Immature natural killer cell (primary cell): ENCODE data around the gene APBA1. TPM values are rescaled to one million over a fixed set of nuclear protein-coding genes. Genes with fewer than 3 reads are reported as not detected.

Source experiments
- DNase-seq, 3 donors: peaks; one replicate each; pipeline ENCODE4 v3.0.0; 2022; ENCODE audit warnings: mixed read lengths in 1 of 3
- H3K27ac Mint-ChIP-seq, 6 donors: one replicate each; pipeline ENCODE4 v1.8.0; 2020; ENCODE audit warnings: mixed read lengths in 6 of 6, mild to moderate bottlenecking in 5 of 6, inconsistent platforms in 4 of 6, moderate library complexity in 3 of 6
- H3K27me3 Mint-ChIP-seq, 3 donors: one replicate each; pipeline ENCODE4 v1.8.0; 2020 to 2021; ENCODE audit warnings: low read depth in 3 of 3, mild to moderate bottlenecking in 3 of 3, mixed read lengths in 3 of 3, moderate library complexity in 3 of 3, inconsistent platforms in 1 of 3
- H3K36me3 Mint-ChIP-seq, 3 donors: one replicate each; pipeline ENCODE4 v1.8.0; 2020; ENCODE audit warnings: mixed read lengths in 3 of 3, inconsistent platforms in 2 of 3, mild to moderate bottlenecking in 2 of 3
- H3K4me1 Mint-ChIP-seq, 2 donors: one replicate each; pipeline ENCODE4 v1.8.0; 2020; ENCODE audit warnings: inconsistent platforms in 2 of 2, mild to moderate bottlenecking in 2 of 2, mixed read lengths in 2 of 2, moderate library complexity in 1 of 2
- H3K4me3 Mint-ChIP-seq, 5 donors: one replicate each; pipeline ENCODE4 v1.8.0; 2020; ENCODE audit warnings: mild to moderate bottlenecking in 5 of 5, mixed read lengths in 5 of 5, inconsistent platforms in 3 of 5, moderate library complexity in 3 of 5
- H3K9me3 Mint-ChIP-seq, 6 donors: one replicate each; pipeline ENCODE4 v1.8.0; 2020; ENCODE audit warnings: mild to moderate bottlenecking in 6 of 6, mixed read lengths in 6 of 6, inconsistent platforms in 4 of 6, moderate library complexity in 3 of 6
- polyA plus RNA-seq, 3 donors: library from polyadenylated mRNA; unstranded; fragments of 300-500 nt; fragmentation: Illumina TruSeq; gene quantifications; one replicate each; pipeline ENCODE4 v1.2.3, GENCODE V29; 2021

APBA1 gene
- polyA plus RNA-seq, 3 donors from 2014 or later: not detected

DNA sequence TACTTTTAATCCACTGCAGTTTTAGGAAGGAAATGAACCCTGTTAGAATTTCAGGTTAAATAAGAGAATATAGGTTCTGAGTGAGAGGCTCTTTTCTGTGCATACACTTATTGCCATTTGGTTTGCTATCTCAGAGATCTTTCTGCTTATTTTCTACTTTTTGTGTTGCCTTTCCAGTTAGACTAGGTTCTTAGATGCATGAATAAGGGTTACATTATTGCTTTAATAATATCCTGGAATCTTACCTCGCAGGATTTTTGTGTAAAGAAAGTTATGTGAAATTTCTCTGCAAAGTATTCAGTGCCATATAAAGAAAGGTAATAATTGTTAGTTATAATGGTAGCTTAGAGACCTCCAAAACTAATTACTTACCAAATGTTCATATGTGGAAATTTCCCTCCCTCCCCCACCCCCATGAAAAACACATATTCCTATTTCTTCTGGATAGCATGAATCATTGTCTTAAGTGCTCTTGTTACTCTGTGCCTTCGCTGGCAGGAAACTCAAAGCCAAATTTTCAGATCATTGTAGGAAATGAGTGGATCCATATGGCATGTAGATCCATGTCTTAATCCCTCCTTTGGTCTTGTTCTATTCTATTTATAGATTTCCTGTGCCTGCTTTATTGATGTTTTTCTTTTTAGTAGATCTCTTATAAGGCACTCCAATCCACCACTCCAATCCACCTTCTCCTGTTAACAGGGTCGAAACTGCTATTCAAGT is 2.7 kb upstream of the APBA1 start:
- peaks cover 19 to 24% of the 10 kb centered on the region in 2 donors for H3K4me1 Mint-ChIP-seq
- H3K4me3 Mint-ChIP-seq: peak overlapping the region in 4 of 5 donors; percentile 14 to 61 (median 18)
- no peaks in the 10 kb centered on the region for H3K9me3 Mint-ChIP-seq
- H3K27me3 Mint-ChIP-seq: peaks cover 0 to 13% (median 8%) of the 10 kb centered on the region in 3 donors
- no peak for DNase-seq
- H3K27ac Mint-ChIP-seq: peak overlapping the region in 1 of 6 donors; percentile 28
- no peaks in the 10 kb centered on the region for H3K36me3 Mint-ChIP-seq

DNA sequence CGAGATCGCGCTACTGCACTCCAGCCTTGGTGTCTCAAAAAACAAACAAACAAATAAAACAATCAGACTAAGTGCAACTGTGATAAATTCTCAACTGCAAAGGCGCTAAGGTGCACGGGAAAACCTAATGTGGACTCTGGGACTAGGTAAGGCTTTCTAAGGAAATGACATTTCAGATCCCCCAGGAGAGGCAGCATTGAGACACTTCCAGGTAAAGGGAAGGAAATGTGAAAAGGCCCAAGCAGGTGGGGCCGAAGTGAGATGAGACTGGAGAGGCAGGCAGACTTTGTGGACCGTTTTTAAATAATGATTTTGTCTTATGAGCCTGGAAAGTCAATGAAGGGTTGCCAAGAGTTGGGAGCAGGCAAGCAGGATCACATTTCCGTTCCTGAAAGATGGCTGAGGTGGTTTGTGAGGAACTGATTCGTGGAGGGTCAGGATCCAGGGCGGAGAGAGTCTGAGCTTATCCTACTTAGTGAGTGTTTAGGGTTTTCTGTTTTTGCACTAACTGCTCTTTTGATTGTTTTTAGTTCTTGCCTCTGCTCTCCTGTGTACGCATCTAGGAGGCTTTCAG is 2.0 kb upstream of the APBA1 start:
- H3K27me3 Mint-ChIP-seq: peaks cover 0 to 10% (median 8%) of the 10 kb centered on the region in 3 donors
- H3K4me1 Mint-ChIP-seq: peaks cover 19 to 24% of the 10 kb centered on the region in 2 donors
- no peaks in the 10 kb centered on the region for H3K9me3 Mint-ChIP-seq
- H3K27ac Mint-ChIP-seq: peak overlapping the region in 1 of 6 donors; percentile 28
- H3K4me3 Mint-ChIP-seq: peak overlapping the region; percentile 14 to 65 (median 19)
- DNase-seq: no peak
- no peaks in the 10 kb centered on the region for H3K36me3 Mint-ChIP-seq

DNA sequence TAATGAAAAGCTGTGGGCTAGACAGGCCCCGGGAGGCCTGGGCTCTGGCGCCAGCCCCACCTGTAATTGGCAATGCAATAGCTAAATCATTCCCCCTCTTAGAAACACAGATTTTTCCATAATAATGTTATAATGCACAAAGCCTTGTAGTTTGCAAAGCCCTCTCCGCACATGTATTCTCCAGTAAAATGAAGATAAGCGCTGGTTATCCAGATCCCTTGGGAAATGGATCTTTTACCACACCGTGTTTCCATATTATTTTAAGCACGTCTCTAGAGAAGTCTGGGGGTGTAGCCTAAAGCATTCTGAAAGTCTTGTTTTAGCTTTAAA is 1.1 kb upstream of the APBA1 start:
- Mint-ChIP-seq H3K9me3 (no peaks in the 10 kb centered on the region), H3K36me3 (no peaks in the 10 kb centered on the region), H3K4me1 (peaks cover 19 to 24% of the 10 kb centered on the region in 2 donors), H3K27me3 (peaks cover 0 to 10% (median 8%) of the 10 kb centered on the region in 3 donors), H3K27ac (peak overlapping the region in 1 of 6 donors; percentile 69), H3K4me3 (peak overlapping the region; percentile 78 to 87 (median 79))
- no peak for DNase-seq

DNA sequence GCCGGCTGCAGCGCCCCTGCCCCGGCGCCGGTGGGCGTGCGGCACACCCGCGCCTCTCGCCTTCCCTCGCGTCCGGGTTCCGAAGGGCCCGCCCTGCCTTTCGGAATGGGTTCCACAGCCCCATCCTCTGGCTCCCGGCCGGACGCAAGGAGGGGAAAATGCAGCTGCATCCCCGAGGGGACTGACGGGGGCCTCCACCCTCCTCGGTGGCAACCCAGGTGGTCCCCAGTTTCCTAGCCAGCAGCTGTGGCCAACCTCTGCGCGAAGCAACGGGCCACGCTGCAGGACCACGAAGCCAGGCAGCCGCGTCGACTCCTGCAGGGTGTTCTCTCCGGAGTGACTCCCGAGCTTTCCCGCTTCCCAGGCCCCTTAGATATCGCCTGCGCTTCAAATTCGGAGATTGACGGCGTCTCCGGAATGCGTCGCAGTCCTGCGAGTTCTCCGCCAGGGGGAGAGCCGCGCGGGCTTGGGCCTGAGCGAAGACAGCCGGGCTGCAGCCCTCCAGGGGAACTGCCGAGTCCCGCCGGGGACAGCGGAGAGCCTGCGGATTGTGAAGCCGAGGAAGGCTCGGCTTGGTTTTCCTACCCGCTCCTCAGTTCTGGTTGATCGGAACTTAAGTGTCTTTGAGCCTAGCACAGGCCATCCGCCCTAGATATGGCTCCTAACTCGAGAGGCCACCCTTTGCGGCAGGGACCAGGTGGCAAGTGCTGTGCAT is 582 bp upstream of the APBA1 start:
- peak; percentile 46 to 58 (median 49) for DNase-seq
- H3K4me3 Mint-ChIP-seq: peak overlapping the region; percentile 78 to 87 (median 79)
- peak overlapping the region in 1 of 6 donors; percentile 69 for H3K27ac Mint-ChIP-seq
- H3K27me3 Mint-ChIP-seq: peaks cover 0 to 10% (median 8%) of the 10 kb centered on the region in 3 donors
- H3K36me3 Mint-ChIP-seq: no peaks in the 10 kb centered on the region
- H3K4me1 Mint-ChIP-seq: peaks cover 19 to 24% of the 10 kb centered on the region in 2 donors
- H3K9me3 Mint-ChIP-seq: no peaks in the 10 kb centered on the region

DNA sequence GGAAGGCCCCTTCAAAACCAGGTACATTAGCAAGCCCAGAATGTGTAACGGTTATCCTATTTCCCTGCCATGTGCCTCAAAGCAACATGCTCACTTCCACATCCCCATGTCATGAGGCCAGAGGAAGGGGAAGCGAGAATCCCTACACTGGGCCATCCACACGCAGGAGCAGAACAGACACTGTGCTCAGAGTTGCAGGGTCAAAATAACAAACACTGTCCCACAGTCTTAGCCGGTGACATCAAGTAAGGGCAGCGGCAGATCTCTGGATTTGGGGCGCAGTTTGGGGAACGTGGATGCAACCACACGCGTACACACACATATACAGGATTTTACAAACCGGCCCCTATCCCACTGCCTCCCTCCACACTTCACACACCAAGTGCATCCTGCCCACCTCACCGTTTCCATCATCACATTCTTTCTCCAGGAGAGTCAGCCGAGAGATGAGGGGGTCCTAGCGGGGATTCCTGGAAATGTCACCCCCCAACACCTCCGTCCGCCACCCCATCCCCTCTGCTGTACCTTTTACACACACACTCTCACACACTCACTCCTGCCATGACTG is 776 bp downstream of the APBA1 start:
- H3K27ac Mint-ChIP-seq: peak overlapping the region in 1 of 6 donors; percentile 26
- DNase-seq: peak in 1 of 3 donors; percentile 3
- no peaks in the 10 kb centered on the region for H3K9me3 Mint-ChIP-seq
- H3K4me1 Mint-ChIP-seq: peaks cover 19 to 24% of the 10 kb centered on the region in 2 donors
- peaks cover 0 to 10% (median 4%) of the 10 kb centered on the region in 3 donors for H3K27me3 Mint-ChIP-seq
- peak overlapping the region; percentile 51 to 80 (median 67) for H3K4me3 Mint-ChIP-seq
- H3K36me3 Mint-ChIP-seq: no peaks in the 10 kb centered on the region

DNA sequence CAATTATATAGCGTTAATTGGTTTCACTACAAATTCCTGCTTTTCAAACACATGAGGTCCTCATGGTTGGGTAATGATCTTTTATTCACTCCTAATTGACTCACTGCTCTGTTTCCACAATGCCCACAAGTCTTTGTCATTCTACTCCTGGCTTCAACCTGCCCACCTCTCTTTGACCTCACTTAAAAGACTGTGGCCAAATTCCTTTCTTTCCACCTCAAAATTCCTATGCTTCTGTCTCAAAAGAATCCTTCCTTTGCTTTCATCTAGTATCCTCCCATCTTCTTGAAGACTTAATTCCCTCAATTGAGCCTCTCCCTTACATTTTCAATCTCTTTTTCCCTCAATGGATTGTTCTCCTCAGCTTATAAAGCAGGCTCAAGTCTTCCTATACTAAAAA is 4.9 kb downstream of the APBA1 start:
- Mint-ChIP-seq H3K36me3 (no peaks in the 10 kb centered on the region), H3K4me1 (peaks cover 5 to 7% of the 10 kb centered on the region in 2 donors), H3K27ac (no peak overlapping the region), H3K27me3 (peaks cover 5 to 8% (median 6%) of the 10 kb centered on the region in 3 donors), H3K9me3 (no peaks in the 10 kb centered on the region), H3K4me3 (no peak overlapping the region)
- no peak for DNase-seq

DNA sequence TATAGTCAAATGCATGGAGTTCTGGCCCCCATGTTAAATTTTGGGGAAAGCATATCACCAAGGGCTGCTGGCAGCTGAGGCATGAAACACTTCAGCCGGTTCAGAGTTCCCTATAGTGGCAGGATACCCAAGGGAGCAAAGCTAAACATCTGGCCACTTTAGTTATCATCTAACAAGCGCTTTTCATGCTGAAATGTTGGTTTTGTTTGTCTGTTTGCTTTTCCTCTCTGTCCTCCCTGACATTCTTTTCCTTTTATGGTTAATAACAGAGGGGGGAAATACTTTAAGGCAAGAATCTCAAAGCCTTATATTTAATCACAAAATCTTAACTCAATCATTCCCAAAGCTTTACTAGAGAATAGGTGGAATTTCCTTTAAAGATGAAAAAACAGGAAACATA is 11.9 kb downstream of the APBA1 start:
- H3K27me3 Mint-ChIP-seq: peaks cover 8 to 12% (median 10%) of the 10 kb centered on the region in 3 donors
- H3K9me3 Mint-ChIP-seq: peaks cover 0 to 3% (median 0%) of the 10 kb centered on the region in 6 donors
- DNase-seq: no peak
- no peaks in the 10 kb centered on the region for H3K36me3 Mint-ChIP-seq
- H3K27ac Mint-ChIP-seq: no peak overlapping the region
- no peak overlapping the region for H3K4me3 Mint-ChIP-seq
- no peaks in the 10 kb centered on the region for H3K4me1 Mint-ChIP-seq

DNA sequence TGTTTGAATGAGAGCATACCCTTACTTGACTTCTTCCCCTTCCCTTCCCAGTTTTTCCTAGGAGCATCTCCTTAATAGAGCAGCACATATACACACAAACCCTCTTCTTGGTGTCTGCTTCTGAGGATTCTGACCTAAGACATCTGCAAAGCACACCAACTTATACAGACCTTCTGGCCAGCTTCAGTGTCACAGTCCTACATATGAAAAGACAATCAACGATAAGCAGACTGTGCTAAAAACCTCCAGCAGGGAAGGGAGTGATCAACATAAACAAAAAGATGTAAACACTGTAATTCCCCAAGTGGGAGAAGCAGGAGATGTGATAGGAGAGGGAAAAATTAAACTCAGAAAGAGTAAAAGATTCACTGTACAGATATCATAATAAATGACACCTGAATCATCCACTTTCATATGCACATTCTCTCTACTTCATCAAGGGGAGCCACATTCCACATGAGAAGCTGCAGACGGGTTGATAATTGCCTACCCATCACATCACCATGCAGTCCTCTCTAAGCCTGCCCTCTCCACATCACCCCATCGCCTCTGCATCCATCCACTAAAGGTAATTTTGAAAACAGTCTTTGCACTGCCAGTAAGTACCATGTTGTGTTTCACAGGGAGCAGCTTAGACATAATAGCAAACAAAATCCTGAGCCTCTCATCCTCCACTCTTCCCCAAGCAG is 13.0 kb downstream of the APBA1 start:
- Mint-ChIP-seq H3K9me3 (peaks cover 0 to 3% (median 0%) of the 10 kb centered on the region in 6 donors), H3K4me1 (no peaks in the 10 kb centered on the region), H3K4me3 (no peak overlapping the region), H3K36me3 (no peaks in the 10 kb centered on the region), H3K27me3 (peaks cover 3 to 12% (median 10%) of the 10 kb centered on the region in 3 donors), H3K27ac (no peak overlapping the region)
- no peak for DNase-seq

DNA sequence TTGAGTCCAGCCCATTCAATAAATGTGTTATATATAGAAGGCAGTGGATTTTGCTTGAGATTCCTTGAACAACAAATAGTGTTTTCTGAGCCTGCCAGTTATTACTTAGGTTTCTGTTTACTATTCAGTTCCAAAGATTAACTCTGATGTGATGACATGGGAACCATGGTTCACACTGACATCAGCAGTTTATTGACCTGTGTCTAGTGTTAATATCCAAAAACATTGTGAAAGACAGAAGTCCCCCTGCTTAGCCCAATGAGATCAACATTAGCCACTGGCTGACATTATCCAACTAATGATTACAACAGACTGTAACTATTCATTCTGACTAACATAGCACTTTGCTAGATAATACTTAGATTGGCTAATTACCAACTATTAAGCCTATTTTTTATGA is 14.9 kb downstream of the APBA1 start:
- Mint-ChIP-seq H3K4me3 (no peak overlapping the region), H3K36me3 (no peaks in the 10 kb centered on the region), H3K27ac (no peak overlapping the region), H3K4me1 (no peaks in the 10 kb centered on the region), H3K27me3 (peaks cover 3 to 10% (median 8%) of the 10 kb centered on the region in 3 donors), H3K9me3 (peaks cover 0 to 3% (median 0%) of the 10 kb centered on the region in 6 donors)
- no peak for DNase-seq

DNA sequence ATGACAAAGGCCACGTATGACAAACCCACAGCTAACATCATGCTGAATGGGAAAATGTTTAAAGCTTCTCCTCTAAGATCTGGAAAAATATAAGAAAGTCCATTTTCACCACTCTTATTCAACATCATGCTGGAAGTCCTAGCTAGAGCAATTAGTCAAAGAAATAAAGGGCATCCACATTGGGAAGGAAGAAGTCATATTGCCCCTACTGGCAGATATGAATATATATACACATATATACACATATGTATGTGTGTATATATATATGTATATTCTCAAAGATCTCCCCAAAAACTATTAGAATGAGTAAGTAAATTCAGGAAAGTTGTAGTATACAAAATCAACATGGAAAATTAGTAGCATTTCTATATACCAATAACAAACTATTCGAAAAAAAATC is 17.1 kb downstream of the APBA1 start:
- Mint-ChIP-seq H3K9me3 (no peaks in the 10 kb centered on the region), H3K4me1 (no peaks in the 10 kb centered on the region), H3K27ac (no peak overlapping the region)

DNA sequence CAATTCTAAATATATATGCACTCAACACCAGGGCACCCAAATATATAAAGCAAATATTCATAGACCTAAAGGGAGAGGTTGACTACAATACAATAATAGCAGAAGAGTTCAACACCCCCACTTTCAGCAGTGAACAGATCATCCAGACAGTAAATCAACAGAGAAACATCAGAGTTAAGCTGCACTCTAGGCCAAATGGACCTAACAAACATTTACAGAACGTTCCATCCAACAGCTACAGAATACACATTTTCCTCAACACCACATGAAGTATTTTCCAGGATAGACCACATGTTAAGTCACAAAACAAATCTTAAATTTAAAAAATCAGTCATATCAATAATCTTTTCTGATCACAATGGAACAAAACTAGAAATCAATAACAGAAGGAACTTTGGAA is 18.9 kb downstream of the APBA1 start:
- Mint-ChIP-seq H3K27me3 (peaks cover 0 to 5% (median 4%) of the 10 kb centered on the region in 3 donors), H3K27ac (no peak overlapping the region), H3K9me3 (peaks cover 0 to 5% (median 0%) of the 10 kb centered on the region in 6 donors), H3K36me3 (no peaks in the 10 kb centered on the region), H3K4me1 (no peaks in the 10 kb centered on the region), H3K4me3 (no peak overlapping the region)
- no peak for DNase-seq

More for the DNA sequence above, 17.1 kb downstream of the APBA1 start:
- DNase-seq: no peak
- H3K4me3 Mint-ChIP-seq: no peak overlapping the region
- H3K27me3 Mint-ChIP-seq: peaks cover 2 to 10% (median 9%) of the 10 kb centered on the region in 3 donors
- no peaks in the 10 kb centered on the region for H3K36me3 Mint-ChIP-seq

DNA sequence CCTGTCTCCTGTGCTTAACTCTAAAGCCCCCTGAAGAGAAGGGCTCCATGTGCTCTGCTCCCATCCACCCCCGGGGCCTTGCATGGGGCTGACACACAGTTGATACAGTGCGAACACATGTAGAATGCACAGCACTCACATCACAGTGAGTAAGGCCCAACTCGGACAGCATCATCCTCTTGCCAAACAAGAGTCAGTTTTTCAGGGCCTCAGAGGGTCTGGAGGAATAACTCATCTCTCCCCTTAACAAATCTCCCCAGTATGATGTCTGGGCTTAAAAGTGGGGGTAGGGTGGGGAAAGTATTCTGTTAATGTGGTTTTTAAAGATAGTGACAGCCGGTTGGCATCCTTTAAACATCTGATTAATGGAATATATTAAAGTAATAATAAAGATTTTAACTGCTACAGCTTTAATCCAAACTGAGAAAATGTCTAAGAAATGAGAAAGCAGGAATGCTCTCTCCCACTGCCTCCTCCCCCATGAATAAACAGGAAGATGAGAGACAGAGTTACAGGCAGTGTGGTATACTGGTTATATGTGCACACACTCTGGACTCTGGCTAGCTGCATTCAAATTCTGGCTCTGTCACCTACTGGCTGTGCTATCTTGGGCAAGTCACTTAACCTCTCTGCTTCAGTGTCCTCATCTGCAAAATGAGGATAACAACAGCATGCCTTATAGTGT is 22.5 kb downstream of the APBA1 start:
- no peak for DNase-seq
- no peak overlapping the region for H3K4me3 Mint-ChIP-seq
- H3K27ac Mint-ChIP-seq: no peak overlapping the region
- H3K36me3 Mint-ChIP-seq: no peaks in the 10 kb centered on the region
- no peaks in the 10 kb centered on the region for H3K4me1 Mint-ChIP-seq
- peaks cover 0 to 5% (median 2%) of the 10 kb centered on the region in 3 donors for H3K27me3 Mint-ChIP-seq
- H3K9me3 Mint-ChIP-seq: peaks cover 0 to 5% (median 0%) of the 10 kb centered on the region in 6 donors

DNA sequence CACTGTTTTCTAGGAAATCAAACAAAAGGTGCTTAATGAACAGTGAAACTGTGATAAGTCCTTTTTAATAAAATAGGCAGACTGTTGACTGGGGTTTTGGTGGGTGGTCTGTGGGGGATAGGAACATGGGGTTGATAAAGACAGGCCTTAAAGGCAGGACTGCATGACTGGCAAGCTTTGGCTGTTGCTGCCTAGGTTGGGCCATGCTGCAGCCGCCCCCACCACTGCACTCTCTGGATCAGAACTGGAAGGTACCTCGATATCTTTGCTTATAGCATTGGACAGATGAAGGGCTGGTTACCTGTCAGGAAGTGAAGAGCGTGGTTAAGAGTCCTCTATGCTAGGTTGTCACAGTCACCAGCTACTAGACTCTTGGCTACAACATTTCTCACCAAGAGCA is 24.4 kb downstream of the APBA1 start:
- no peak overlapping the region for H3K4me3 Mint-ChIP-seq
- DNase-seq: no peak
- no peaks in the 10 kb centered on the region for H3K4me1 Mint-ChIP-seq
- no peak overlapping the region for H3K27ac Mint-ChIP-seq
- H3K36me3 Mint-ChIP-seq: no peaks in the 10 kb centered on the region
- peaks cover 0 to 7% (median 7%) of the 10 kb centered on the region in 3 donors for H3K27me3 Mint-ChIP-seq
- peaks cover 0 to 7% (median 0%) of the 10 kb centered on the region in 6 donors for H3K9me3 Mint-ChIP-seq
